ENCODE results near the gene DLL3. TPM values are rescaled to one million over a fixed set of nuclear protein-coding genes. Genes with fewer than 3 reads are reported as not detected.

Gene DLL3
- total and polyA plus RNA-seq, 10 of the 15 experiments (the other 5 are each of a cell fraction or from before 2014, with no cell fraction given): 0.18 to 2.0 (median 0.95) TPM

DNA sequence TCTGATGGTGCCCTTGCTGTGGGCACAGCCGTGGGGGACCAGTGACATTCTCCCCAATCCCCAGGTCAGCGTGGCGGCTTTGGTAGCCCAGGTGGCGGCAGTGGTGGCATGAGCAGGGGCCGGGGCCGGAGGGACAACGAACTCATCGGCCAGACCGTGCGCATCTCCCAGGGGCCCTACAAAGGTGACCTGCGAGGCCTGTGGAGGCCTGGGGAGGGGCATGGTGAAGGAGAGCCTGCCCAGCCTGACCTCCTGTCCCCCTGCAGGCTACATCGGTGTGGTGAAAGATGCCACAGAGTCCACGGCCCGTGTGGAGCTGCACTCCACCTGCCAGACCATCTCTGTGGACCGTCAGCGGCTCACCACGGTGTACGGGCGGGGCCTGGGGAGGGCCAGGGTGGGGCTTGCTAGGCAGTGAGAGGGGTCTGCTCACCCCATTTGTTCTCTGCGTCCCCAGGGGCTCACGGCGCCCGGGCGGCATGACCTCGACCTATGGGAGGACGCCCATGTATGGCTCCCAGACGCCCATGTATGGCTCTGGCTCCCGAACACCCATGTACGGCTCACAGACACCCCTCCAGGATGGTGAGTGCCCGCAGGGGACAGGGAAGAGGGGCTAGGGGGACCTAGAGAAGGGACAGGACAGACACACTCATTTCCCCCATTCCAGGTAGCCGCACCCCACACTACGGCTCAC is 25.9 kb upstream of the DLL3 start:
- no peak for FAIRE-seq
- H4K20me1 ChIP-seq (ENCODE audit: control insufficient read depth, insufficient read depth): no peaks in the 10 kb centered on the region
- H3K79me2 ChIP-seq (ENCODE audit: control insufficient read depth, insufficient read depth, low read length): no peaks in the 10 kb centered on the region
- no peaks in the 10 kb centered on the region for H3K9me3 ChIP-seq (replicated peaks; ENCODE audit: control insufficient read depth, insufficient read depth, low read length)
- H3K36me3 ChIP-seq (ENCODE audit: control insufficient read depth in 2 of 2, insufficient read depth in 2 of 2, low read length in 1 of 2): peaks cover 43 to 69% of the 10 kb centered on the region in 2 experiments
- H3K4me2 ChIP-seq (ENCODE audit: control insufficient read depth, insufficient read depth): no peak overlapping the region
- no peak overlapping the region for H3K9ac ChIP-seq (ENCODE audit: control insufficient read depth, insufficient read depth, low read length)
- no peak overlapping the region for H3K27ac ChIP-seq (ENCODE audit: control insufficient read depth, insufficient read depth)
- TF ChIP-seq NFYA (IDR thresholded peaks at IDR 0.05; ENCODE audit: borderline replicate concordance, low read depth, low read length) (no peak), ZNF384 (IDR thresholded peaks at IDR 0.05; ENCODE audit: borderline replicate concordance, low read depth, low read length) (no peak), NR2C2 (IDR thresholded peaks at IDR 0.05; ENCODE audit: borderline replicate concordance, control insufficient read depth, insufficient read length, low read depth) (no peak), ZNF207 (IDR thresholded peaks at IDR 0.05; ENCODE audit: borderline replicate concordance) (no peak), SMAD5 (IDR thresholded peaks at IDR 0.05; ENCODE audit: low read depth) (no peak), RFX5 (IDR thresholded peaks at IDR 0.05; ENCODE audit: low read depth, low read length) (no peak), RAD51 (IDR thresholded peaks at IDR 0.05) (no peak), SUPT20H (IDR thresholded peaks at IDR 0.05; ENCODE audit: borderline replicate concordance, control insufficient read depth, low read depth, low read length) (no peak)
- TF ChIP-seq, protein P1, sequence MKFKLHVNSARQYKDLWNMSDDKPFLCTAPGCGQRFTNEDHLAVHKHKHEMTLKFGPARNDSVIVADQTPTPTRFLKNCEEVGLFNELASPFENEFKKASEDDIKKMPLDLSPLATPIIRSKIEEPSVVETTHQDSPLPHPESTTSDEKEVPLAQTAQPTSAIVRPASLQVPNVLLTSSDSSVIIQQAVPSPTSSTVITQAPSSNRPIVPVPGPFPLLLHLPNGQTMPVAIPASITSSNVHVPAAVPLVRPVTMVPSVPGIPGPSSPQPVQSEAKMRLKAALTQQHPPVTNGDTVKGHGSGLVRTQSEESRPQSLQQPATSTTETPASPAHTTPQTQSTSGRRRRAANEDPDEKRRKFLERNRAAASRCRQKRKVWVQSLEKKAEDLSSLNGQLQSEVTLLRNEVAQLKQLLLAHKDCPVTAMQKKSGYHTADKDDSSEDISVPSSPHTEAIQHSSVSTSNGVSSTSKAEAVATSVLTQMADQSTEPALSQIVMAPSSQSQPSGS (IDR thresholded peaks at IDR 0.05; ENCODE audit: low read length): no peak
- TF ChIP-seq, protein P2, sequence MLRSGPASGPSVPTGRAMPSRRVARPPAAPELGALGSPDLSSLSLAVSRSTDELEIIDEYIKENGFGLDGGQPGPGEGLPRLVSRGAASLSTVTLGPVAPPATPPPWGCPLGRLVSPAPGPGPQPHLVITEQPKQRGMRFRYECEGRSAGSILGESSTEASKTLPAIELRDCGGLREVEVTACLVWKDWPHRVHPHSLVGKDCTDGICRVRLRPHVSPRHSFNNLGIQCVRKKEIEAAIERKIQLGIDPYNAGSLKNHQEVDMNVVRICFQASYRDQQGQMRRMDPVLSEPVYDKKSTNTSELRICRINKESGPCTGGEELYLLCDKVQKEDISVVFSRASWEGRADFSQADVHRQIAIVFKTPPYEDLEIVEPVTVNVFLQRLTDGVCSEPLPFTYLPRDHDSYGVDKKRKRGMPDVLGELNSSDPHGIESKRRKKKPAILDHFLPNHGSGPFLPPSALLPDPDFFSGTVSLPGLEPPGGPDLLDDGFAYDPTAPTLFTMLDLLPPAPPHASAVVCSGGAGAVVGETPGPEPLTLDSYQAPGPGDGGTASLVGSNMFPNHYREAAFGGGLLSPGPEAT (IDR thresholded peaks at IDR 0.05; ENCODE audit: low read depth): no peak
- POLR2A ChIA-PET: no interaction called here
- RAD21 ChIA-PET (ENCODE audit: unreplicated experiment): no interaction called here
- no TSS peak for BruUV-seq (replicated peaks)
- H2AFZ ChIP-seq (ENCODE audit: control insufficient read depth, low read depth, low read length): no peak overlapping the region
- SMC1A ChIA-PET (ENCODE audit: uncharacterized antibody, unreplicated experiment): interaction anchor here (1.3 kb wide), 1 partner anchor 32 kb away, joined by 4 read pairs; no protein-coding TSS in a partner anchor
- CTCF ChIA-PET: interaction anchor here (1.7 kb wide), 1 partner anchor 57 kb away, joined by 4 read pairs; no protein-coding TSS in a partner anchor
- in situ Hi-C loops (cut with MboI) (no loop called here), intact Hi-C loops (cut with micrococcal nuclease; ENCODE audit: unreplicated experiment) (no loop called here)
- no peaks in the 10 kb centered on the region for H3K27me3 ChIP-seq (replicated peaks in 1 of 2; ENCODE audit: control insufficient read depth in 2 of 2, insufficient read depth in 2 of 2, low read length in 1 of 2)
- no peak for DNase-seq (ENCODE audit: low read depth, low spot score)
- H3K4me3 ChIP-seq: no peak overlapping the region
- WGBS (ENCODE audit: insufficient coverage, insufficient replicate concordance, low lambda C conversion rate, missing lambda C conversion rate): 96% methylated on average over 30 of the region's 32 CpGs
- no peaks in the 10 kb centered on the region for H3K4me1 ChIP-seq (ENCODE audit: control insufficient read depth, insufficient read depth, low read length)
- ATAC-seq: no peak
